Activated CD8-positive, alpha-beta memory T cell treated with anti-CD3 and anti-CD28 coated beads for 36 hours (primary cell): Measurements from ENCODE around the gene ARHGEF11. TPM values are rescaled to one million over a fixed set of nuclear protein-coding genes. Genes with fewer than 3 reads are reported as not detected.

Experiments used
- CTCF ChIA-PET: fragments of 350-600 bp; sonication (Branson Sonifier 250); formaldehyde crosslinking; loops from one replicate; lab custom pipeline; 2021; ENCODE audit warnings: antibody characterized with exemption; lab: Charles Lee
- POLR2A ChIA-PET: fragments of 350-600 bp; sonication (Branson Sonifier 250); formaldehyde crosslinking; loops from one replicate; lab custom pipeline; 2021; ENCODE audit warnings: antibody characterized with exemption; lab: Charles Lee
- total RNA-seq, 2 experiments: library from RNA; stranded (reverse); gene quantifications; one replicate each; pipeline ENCODE4 v1.2.3, GENCODE V29; 2021

The ARHGEF11 gene, protein sequence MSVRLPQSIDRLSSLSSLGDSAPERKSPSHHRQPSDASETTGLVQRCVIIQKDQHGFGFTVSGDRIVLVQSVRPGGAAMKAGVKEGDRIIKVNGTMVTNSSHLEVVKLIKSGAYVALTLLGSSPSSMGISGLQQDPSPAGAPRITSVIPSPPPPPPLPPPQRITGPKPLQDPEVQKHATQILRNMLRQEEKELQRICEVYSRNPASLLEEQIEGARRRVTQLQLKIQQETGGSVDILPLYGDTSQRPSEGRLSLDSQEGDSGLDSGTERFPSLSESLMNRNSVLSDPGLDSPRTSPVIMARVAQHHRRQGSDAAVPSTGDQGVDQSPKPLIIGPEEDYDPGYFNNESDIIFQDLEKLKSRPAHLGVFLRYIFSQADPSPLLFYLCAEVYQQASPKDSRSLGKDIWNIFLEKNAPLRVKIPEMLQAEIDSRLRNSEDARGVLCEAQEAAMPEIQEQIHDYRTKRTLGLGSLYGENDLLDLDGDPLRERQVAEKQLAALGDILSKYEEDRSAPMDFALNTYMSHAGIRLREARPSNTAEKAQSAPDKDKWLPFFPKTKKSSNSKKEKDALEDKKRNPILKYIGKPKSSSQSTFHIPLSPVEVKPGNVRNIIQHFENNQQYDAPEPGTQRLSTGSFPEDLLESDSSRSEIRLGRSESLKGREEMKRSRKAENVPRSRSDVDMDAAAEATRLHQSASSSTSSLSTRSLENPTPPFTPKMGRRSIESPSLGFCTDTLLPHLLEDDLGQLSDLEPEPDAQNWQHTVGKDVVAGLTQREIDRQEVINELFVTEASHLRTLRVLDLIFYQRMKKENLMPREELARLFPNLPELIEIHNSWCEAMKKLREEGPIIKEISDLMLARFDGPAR (N-terminal part only)
- total RNA-seq: 1 to 10 TPM; 1.3 to 2.1 TPM

DNA sequence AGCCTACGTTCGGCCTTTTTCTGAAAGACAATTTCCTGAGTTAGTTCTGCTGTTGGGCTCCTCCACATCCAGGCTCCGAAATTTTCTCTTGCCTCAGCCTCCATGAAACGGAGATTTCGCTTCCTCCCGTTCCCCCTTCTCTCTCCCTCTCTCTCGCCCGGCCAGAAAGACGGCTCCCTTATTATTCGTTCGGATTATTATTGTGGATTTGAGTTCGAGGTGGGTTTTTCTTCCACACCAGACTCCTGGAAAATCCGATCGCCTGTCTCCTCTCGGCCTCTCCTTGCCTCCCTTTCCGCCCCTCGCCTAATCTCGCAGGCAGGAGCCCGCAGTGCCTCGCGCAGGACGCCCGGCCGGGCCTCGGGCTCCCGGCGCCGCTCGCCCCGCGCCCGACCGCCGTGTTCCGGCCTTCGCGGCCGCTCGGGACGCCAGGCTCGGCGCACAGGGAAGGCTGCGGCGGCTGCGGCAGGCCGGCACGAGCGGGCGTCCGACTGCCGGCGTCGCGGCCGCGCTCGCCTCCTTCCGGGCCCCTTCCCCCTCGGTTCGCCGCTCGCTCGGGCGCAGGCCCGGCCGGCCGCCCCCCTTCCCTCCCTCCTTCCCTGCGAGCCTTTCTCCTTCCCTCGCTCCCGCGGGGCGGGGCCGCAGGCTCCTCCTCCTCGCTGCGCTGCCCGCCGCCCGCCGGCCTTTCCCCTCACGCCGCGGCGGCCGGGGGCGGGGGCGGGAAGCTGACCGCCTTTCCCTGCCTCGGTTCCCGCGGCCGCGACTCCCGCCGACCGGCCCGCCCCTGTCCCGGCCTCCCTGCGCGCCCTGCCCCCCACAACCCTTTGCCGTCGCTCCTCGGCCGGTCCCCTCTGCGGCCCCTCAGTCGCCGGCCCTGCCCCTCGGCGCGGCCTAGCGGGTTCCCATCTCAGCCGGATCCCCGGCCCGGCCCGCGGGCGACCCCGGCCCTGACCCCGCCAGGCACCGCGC is at the start of gene ARHGEF11:
TSS of gene ARHGEF11 (minus strand) at position 493 of the 969 bp plus-strand sequence. CDS start 1,412 bp downstream, outside the sequence.
- CTCF ChIA-PET: no interaction called here

DNA sequence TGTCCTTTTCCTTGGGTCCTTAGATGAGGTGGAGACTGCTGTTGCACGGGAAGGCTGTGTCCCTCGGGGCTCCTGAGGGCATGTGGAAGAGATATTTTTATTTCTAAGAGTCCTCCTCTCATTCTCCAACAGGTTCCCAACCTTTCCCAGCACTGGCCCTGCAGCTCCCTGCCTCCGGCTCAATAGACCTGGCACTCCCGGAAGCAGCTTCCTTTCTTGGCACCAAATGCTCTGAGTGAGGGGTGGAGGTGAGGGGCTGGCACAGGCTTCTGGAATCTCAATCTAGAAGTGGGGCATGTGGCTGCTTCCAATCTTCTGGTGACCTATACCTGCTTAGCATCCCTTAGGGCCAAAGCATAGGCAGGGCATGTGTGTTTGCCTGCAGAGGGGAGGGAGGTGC is 49.5 kb upstream of the ARHGEF11 start:
- CTCF ChIA-PET: interaction anchor here (1.2 to 3.6 kb wide), 2 partner anchors 22 to 60 kb away, joined by 4 to 18 read pairs; no protein-coding TSS in a partner anchor
- POLR2A ChIA-PET: no interaction called here

More for the DNA sequence above, at the start of gene ARHGEF11:
- POLR2A ChIA-PET: no interaction called here

DNA sequence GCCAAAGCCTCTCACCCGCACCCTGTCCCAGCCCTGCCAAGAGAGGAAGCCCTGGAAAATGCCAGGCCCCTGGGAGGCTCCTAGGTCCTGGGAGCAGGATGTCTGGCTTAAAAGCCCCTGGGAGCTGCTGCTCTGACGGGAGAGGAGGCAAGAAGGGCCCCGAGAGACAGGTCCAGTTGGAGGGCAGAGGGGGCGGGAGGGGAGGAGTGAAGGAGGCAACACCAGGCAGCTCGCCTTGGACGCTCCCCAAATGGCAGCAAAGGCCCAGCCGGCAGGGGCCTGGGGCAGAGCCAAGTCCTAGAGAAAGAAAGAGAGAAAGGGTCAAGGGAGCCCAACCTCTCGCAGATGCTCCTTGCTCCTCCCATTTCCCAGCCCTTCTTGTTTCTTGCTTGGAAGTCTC is 47.3 kb upstream of the ARHGEF11 start:
- POLR2A ChIA-PET: no interaction called here
- CTCF ChIA-PET: interaction anchor here (3.6 kb wide), 1 partner anchor 63 kb away, joined by 18 read pairs; no protein-coding TSS in a partner anchor

DNA sequence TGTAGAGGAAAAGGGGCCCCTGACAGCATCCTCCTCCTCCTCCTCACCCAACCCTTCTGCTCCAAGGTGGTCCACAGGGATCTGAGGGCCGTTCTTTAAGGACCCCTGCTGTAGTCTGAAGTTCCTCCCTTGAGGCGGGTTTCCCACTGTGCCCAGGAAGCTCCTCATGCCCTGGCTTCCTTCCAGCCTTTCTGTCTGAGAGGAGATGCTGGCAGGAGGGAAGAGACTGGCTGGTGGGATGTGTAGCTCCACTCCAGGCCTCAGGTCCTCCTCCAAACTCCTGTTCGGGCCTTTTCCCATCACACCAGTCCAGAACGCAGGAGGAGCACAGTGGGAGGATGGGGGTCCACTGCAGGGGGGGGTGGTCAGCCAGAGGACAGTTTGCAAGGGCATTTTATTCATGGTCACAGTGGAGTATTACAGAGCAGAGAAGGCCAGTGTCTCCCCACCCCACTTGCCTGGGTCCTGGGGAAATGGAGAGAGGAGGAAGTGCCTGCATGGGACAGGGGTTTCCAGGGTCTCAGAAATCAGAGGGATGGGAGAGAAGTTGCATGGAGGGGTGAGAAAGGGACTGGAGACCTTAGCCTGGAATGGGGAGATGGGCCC is 46.2 kb upstream of the ARHGEF11 start:
- POLR2A ChIA-PET: no interaction called here

DNA sequence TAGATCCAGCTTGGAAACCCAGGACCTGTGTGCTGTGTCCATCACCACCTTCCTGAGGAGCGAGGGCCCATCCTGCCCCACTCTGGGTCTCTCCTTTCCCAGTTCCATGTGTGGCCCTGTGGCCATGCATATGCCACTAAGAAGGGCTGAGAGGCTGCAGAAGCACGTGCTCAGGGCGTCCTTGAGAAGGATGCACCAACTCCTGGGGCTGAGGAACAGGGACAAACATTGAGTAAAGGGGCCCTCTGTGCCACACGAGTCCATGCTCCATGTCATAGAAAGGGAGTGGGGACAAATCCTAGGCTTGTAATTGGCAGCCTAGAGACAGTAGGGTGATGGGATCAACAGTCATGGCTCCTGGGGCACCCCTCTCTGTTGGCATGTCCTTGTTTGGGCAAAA is 45.6 kb upstream of the ARHGEF11 start:
- ChIA-PET CTCF (interaction anchor here (1.4 to 6.9 kb wide), 9 partner anchors 12 to 140 kb away, joined by 3 to 236 read pairs (median 9); no protein-coding TSS in a partner anchor), POLR2A (no interaction called here)

More for the DNA sequence above, 46.2 kb upstream of the ARHGEF11 start:
- CTCF ChIA-PET: interaction anchor here (6.9 kb wide), 1 partner anchor 64 kb away, joined by 236 read pairs; no protein-coding TSS in a partner anchor

DNA sequence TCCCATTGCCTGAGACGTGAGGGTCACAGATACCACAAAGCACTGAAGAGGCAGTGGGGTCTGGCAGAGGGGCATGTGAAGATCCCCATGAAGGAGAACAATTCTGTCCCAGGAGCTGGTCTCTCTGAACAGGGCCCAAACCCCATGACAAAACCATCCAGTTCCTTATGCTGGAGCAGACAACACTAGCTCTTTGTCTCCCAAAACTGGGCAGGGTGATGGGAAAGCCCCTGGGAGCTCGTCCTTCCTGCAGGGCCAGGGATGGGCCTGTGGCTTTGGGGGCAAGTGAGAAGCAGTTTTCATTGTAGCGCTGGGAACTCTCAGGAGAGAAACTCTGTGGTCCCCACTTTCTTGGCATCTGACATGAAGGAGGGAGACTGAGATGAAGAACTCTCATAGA is 45.2 kb upstream of the ARHGEF11 start:
- POLR2A ChIA-PET: no interaction called here
- CTCF ChIA-PET: interaction anchor here (1.0 to 6.9 kb wide), 17 partner anchors 10 to 139 kb away, joined by 3 to 236 read pairs (median 6); partner anchors contain the start of gene ETV3

DNA sequence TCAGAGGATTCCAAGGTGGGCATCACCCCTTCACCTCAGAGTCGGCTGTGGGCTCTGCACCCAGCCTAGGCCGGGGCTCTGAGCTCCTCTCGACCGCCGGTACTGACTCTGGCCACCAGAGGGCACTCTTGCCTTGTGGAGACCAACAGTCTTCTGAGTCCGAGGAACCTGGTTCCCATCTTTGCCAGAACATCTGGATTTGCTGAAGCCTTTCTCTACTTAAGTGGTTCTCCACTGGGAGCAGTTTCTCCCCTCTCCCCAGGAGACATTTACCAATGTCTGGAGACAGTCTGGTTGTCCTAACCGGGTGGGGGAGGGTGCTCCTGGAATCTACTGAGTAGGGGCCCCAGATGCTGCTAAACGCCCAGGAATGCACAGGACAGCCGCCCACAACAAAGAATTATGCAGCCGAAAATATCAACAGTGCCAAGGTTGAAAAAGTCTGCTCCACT is 44.7 kb upstream of the ARHGEF11 start:
- ChIA-PET CTCF (interaction anchor here (0.6 to 6.9 kb wide), 26 partner anchors 9 to 386 kb away, joined by 3 to 236 read pairs (median 5); partner anchors contain the start of gene ETV3), POLR2A (interaction anchor here (0.6 kb wide), 1 partner anchor 62 kb away, joined by 3 read pairs; no protein-coding TSS in a partner anchor)

DNA sequence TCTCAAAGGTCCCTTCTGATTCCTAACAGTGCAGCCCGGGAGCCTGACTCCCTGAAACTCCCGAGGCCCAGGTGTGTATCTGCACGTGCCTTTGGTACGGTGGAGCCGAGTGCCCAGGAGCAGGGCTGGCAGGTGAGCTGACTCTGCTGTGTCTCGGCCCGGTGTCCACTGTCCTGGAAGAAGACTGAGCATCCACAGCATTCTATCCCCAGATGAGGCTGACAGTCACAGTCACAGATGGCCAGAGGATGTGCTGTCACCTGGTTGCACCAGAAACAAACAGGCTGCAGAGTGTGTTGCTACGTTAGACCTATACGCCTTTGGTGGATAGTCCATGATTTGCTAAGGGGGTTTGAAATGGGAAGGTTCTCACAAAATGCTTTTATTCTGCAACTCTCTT is 44.2 kb upstream of the ARHGEF11 start:
- POLR2A ChIA-PET: interaction anchor here (0.6 kb wide), 1 partner anchor 63 kb away, joined by 3 read pairs; no protein-coding TSS in a partner anchor
- CTCF ChIA-PET: interaction anchor here (0.6 to 6.9 kb wide), 26 partner anchors 9 to 387 kb away, joined by 3 to 236 read pairs (median 5); partner anchors contain the start of gene ETV3

DNA sequence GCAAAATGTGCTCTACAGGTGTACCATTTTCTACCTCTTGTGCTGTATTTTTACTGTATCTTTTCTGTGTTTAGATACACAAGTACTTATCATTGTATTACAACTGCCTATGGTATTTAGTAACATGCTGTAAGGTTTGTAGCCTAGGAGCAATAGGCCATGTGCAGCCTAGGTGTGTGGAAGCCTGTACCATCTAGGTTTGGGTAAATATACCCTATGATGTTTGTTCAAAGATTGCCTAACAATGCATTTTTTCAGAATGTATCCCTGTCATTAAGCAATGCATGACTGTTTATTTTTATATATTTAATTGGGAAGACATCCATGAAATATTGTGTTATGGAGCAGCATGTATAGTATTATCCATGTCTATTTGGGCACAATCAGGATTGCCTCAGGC is 43.1 kb upstream of the ARHGEF11 start:
- CTCF ChIA-PET: interaction anchor here (2.8 to 6.9 kb wide), 2 partner anchors 51 to 67 kb away, joined by 12 to 236 read pairs; no protein-coding TSS in a partner anchor
- POLR2A ChIA-PET: no interaction called here

DNA sequence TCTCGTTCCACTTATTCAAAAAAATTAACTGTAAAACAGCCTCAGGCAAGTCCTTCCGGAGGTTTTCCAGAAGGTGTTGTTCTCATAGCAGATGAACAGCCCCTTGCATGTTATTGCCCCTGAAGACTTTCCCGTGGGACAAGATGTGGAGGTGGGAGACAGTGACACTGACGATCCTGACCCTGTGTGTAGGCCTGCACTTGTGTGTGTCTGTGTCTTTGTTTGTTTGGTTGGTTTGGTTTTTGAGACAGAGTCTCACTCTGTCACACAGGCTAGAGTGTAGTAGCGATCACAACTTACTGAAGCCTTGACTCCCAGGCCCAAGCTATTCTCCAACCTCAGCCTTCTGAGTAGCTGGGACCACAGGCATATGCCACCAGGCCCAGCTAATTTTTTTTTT is 41.5 kb upstream of the ARHGEF11 start:
- CTCF ChIA-PET: interaction anchor here (6.9 kb wide), 1 partner anchor 69 kb away, joined by 236 read pairs; no protein-coding TSS in a partner anchor
- POLR2A ChIA-PET: interaction anchor here (0.6 kb wide), 1 partner anchor 358 kb away, joined by 6 read pairs; no protein-coding TSS in a partner anchor

DNA sequence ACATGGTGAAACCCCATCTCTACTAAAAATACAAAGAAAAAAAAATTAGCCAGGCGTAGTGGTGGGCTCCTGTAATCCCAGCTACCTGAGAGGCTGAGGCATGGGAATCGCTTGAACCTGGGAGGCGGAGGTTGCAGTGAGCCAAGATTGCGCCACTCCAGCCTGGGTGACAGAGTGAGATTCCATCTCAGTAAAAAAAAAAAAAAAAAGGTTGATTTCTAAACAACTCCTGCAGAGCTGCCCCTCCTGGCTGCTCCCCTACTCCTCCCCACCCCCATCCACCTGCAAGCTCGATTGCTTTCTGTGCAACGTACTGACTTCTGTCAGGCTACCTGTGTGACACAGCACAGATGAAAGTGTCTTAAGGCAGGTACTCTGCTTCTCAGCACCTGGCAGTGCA is 40.8 kb upstream of the ARHGEF11 start:
- ChIA-PET POLR2A (interaction anchor here (0.6 kb wide), 1 partner anchor 357 kb away, joined by 6 read pairs; no protein-coding TSS in a partner anchor), CTCF (interaction anchor here (6.9 kb wide), 1 partner anchor 70 kb away, joined by 236 read pairs; no protein-coding TSS in a partner anchor)

DNA sequence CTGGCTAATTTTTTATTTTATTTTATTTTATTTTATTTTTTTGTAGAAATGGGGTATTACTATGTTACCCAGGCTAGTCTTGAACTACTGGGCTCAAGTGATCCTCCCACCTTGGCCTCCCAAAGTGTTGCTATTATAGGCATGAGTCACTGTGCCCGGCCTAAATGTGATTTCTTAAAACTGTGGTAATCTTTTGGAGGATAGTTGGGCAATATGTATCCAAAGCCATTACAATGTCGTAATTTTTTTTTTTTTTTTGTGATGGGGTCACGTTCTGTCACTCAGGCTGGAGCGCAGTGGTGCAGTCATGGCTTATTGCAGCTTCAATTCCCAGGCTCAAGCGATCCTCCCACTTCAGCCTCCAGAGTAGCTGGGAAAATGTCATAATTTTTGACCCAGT is 39.9 kb upstream of the ARHGEF11 start:
- POLR2A ChIA-PET: no interaction called here
- CTCF ChIA-PET: interaction anchor here (6.9 kb wide), 1 partner anchor 71 kb away, joined by 236 read pairs; no protein-coding TSS in a partner anchor

DNA sequence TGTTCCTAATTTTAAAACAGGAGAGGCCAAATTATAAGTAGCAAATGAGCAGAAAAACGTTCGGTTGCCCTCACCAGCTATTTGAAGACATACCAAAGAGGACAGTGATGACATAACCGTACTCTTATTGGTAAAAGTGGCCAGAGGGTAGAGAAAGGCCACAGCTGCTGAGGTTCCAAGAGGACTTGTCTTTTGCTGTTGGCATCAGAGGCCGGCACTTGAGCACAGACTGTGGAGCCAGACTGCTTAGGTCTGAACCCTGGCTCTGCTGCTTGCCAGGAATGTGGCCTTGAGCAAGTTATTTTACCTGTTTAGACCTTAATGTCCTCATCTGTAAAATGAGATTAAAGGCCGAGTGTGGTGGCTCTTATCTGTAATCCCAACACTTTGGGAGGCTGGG is 39.2 kb upstream of the ARHGEF11 start:
- POLR2A ChIA-PET: no interaction called here

DNA sequence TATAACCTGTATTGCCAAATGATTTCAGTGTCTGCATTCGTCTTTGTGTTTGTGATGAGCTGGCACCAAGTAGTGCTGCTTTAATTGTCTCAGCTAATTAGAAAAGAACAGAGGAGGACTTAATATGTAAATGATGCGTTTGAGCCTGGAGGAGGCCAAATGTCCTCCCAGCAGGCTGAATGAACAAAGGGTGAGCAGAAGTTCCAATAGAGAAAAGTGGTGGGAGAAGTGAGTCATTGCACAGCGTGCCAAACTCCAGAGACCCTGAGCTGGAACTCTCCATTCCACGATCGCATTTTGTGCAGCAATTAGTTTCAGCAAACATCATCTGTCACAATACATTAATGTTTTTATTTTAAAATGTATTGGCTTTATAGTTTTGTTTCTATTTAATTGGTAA is 36.2 kb upstream of the ARHGEF11 start:
- POLR2A ChIA-PET: no interaction called here
- CTCF ChIA-PET: interaction anchor here (1.2 kb wide), 1 partner anchor 8 kb away, joined by 6 read pairs; no protein-coding TSS in a partner anchor

More for the DNA sequence above, 39.2 kb upstream of the ARHGEF11 start:
- CTCF ChIA-PET: no interaction called here

DNA sequence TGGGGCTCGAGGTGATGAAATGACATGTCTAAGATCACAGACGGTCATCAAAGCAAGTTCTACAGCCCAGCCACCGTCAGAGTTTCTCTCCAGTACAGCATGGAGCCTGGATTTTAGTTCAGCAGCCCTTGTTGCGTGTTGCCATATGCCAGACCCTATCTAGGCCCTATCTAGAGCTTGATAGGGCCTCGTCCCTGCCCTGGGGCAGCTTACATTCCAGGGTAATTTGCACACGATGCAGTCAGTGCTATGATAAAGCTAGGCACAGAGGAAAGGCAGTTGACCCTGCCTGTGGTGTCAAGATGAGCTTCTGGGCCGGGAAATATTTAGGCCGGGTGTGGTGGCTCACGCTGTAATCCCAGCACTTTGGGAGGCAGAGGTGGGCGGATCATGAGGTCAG is 35.2 kb upstream of the ARHGEF11 start:
- ChIA-PET POLR2A (no interaction called here), CTCF (interaction anchor here (1.0 to 1.2 kb wide), 2 partner anchors 9 to 76 kb away, joined by 3 to 6 read pairs; no protein-coding TSS in a partner anchor)

DNA sequence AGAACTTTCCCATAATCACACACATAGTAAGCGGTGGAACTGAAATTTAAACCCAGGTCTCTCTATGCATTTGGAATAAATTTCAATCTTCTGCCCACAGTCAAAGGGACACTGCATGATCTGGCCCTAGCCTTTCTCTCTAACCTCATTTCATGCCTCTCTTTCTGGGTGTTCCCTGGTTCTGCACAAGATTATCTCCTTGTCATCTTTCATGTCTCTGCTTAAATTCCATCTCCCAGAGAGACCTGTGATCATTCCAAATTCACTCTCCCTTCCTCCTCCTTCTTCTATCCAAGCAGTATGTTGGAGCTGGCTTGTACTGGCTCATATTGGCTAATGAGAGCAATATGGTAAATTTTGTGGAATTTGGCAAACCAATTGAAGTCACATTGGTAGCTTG is 31.9 kb upstream of the ARHGEF11 start:
- POLR2A ChIA-PET: no interaction called here

More for the DNA sequence above, 31.9 kb upstream of the ARHGEF11 start:
- CTCF ChIA-PET: no interaction called here
